ENCODE data around the gene SAP130.
A peak's percentile ranks its signal among the peaks of the same experiment; 100 is the strongest.

The SAP130 gene

DNA sequence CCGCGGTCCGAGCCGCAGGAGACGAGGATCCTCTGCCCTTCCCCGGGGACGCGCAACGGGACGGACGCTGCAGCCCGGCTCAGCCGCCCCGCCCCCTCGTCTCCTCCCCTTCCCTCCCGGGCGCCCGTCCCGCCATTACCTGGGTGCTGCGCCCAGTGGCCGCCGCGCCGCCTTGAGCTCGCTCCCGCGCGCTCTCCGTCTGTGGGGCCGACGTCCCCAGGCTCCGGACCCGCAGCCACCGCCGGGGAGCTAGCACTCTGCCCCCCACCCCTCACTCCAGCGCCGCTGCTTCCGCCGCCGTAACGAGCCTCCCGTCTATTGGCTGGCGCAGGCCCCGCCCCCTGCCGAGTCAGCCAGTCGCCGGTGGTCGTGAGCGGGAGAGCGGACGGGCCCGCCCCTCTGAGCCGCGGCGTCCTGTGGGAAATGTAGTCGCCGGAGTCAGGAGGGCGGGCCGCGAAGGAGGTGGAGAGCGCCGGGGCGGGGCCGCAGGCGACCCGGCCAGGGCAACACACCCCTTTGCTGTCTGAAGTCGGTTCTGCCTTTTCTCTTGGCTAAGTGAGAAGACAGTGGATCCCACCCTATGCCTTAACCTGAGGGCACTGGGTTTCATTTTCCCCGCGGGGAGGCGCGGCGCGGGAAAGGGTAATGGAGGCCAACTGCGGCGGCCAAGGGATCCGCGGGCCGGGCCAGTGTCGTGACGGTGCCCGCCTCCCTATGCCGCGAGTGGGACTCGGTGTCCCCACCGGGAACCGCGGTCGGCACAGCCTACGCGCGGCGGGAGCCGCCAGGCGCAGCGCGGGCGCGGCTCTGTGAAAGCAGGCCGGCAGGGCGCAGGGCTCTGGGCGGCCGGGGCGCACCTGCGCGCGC lies at the start of gene SAP130:
SAP130 (minus strand) TSS at position 259 of the 867 bp plus-strand sequence. CDS start 1,767 bp downstream, outside the sequence.
- DNase-seq, result peak; percentile 81

GRCh38 chr2:128076461-128077106 lies 48.7 kb upstream of the SAP130 start:
- no peak for DNase-seq

GRCh38 chr2:128073278-128073677 lies 45.4 kb upstream of the SAP130 start:
- no peak for DNase-seq

GRCh38 chr2:128069769-128070168 lies 41.9 kb upstream of the SAP130 start:
- DNase-seq, result no peak

DNA sequence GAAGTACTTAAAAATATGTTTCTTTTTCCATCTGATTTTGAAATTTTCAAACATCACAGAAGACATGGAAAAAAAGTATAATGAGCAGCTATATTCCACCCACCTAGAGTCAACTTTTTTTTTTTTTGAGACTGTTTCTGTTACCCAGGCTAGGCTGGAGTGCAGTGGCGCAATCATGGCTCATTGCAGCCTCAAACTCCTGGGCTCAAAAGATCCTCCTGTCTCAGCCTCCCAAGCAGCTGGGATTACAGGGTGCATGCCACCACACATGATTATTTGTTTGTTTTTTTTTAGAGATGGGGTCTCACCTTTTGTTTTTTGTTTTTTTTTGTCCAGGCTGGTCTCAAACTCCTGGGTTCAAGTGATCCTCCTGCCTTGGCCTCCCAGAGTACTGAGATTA lies 36.5 kb upstream of the SAP130 start:
- DNase-seq, result no peak

- DNase-seq, result no peak
Measured at GRCh38 chr2:128062571-128062970, 34.7 kb upstream of the SAP130 start.

DNA sequence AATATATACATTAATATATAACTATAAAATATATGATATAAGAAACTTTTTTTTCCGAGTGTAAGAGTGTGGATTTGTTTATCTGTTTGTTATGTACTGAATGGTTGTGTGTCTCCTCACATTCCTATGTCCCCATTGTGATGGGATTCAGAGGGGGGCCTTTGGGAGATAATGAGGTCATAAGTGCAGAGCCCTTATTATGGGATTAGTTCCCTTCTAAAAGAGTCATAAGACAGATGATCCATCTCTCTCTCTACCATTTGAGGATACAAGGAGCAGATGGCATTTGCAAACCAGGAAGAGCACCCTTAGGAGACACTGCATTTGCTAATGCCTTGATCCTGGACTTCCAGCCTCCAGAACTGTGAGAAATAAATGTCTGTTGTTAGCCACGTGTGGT lies 30.3 kb upstream of the SAP130 start:
- DNase-seq, result no peak

DNA sequence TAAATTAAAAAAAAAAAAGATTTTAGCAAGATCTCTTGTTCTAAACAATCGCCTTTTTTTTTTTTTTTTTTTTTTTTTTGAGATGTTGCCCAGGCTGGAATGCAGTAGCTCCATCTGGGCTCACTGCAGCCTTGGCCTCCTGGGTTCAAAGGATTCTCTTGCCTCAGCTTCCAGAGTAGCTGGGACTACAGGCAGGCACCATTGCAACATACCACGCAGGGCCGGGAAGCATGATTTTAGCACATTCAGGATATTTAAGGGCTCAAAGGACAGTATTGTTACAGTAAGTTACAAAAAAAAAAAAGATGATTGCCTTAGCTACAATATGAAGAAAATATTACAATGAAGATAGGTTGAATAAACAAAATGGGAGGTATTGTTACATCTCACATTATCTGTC lies 29.5 kb upstream of the SAP130 start:
- DNase-seq, result no peak

GRCh38 chr2:128054104-128054885 lies 26.4 kb upstream of the SAP130 start:
- DNase-seq, result no peak

- no peak for DNase-seq
Measured at GRCh38 chr2:128053331-128053730, 25.5 kb upstream of the SAP130 start.

DNA sequence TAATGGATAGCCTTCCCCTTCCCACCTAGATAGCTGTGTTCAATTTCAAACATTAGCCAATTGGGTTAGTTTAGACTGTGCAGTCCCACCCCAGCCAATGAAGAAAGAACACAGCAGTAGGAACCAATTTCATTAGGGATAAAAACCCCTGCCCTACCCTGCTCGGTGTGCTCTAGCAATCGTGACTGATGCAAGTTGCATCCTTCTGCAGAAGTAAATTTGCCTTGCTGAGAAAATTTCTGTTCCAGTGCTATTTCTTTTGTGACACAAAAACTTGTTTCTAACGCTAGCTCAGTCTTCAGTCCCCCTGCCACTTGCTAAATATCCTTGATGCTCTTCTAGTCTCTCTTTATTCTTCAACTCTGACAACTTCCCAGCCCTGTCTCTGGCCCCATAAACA lies 15.2 kb upstream of the SAP130 start:
- no peak for DNase-seq

DNA sequence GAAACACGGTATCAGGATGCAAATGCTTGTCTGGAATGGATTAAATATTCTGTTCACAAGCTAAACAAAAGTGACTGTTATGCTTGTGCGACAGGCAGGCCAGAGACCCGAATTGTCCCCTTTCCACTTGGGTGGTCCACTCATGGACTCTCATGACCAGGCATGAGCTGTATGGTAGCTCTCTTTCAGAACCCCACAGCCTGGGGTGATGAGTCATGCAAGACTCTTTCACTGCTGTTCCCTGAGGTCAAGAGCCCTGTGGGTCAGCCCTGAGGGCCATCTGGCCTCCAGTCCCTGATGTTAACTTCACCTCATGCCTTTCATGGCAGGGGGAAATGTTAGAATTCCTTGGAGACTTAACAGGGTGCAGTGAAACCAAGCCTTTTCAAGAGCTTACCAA lies 13.7 kb upstream of the SAP130 start:
- DNase-seq, result no peak

DNA sequence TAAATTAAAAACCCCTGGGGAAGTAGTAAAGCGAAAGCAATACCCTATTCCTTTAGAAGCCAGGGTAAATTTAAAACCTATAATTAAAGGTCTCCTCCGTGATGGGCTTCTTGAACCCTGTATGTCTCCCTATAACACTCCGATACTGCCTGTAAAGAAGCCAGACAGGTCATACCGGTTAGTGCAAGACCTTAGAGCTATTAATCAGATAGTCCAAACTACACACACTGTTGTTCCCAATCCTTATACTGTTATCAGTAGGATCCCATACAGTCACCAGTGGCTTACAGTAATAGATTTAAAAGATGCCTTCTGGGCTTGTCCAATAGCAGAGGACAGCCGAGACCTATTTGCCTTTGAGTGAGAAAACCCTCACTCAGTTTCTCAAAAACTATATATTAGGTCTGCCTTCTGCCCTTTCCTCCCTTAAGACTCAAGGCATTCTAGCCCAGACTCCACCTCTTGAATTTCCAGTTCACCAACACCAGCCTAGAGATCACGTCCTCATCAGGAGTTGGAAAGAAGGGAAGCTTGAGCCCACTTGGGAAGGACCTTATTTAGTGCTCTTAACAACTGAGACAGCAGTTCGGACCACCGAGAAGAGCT lies 12.4 kb upstream of the SAP130 start:
- DNase-seq, result no peak

GRCh38 chr2:128039535-128039934 lies 11.7 kb upstream of the SAP130 start:
- DNase-seq, result no peak

DNA sequence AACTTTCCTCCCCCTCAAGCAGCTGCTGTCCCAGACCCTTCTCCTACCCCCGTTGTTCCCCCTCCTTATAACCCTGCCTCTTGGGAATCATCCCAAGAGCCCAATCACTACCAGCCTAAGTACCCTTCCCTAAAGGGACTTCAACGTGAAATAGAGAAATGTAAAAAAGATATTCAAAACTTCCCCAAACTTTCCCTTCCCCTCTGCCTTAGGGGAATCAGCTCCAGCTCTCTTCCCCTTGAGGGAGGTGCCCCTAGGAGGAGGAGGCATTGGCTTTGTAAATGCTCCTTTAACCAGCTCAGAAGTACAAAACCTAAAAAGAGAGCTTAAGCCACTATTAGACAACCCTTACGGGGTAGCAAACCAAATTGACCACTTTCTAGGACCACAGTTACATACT lies 10.6 kb upstream of the SAP130 start:
- DNase-seq, result no peak

DNA sequence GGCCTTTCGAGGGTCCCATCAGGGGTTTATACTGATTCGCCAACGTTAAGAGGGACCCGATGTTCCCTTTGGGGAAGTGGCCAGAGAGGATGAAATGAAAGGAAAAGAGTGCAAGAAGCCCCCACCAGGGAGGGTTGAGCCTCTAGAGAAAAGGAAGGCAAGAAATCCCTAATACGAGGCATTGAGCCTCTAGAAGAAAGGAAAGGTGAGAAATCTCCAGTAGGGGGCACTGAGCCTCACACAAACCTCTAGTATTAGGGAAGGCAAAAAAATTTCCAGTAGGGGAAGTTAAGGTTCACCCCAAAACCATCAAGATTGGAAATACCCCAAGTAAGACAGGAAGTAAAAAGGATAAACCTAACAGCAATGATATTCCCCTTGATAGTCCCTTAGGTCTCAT lies 9.8 kb upstream of the SAP130 start:
- DNase-seq, result no peak

- no peak for DNase-seq
Measured at GRCh38 chr2:128036748-128037607, 9.1 kb upstream of the SAP130 start.

DNA sequence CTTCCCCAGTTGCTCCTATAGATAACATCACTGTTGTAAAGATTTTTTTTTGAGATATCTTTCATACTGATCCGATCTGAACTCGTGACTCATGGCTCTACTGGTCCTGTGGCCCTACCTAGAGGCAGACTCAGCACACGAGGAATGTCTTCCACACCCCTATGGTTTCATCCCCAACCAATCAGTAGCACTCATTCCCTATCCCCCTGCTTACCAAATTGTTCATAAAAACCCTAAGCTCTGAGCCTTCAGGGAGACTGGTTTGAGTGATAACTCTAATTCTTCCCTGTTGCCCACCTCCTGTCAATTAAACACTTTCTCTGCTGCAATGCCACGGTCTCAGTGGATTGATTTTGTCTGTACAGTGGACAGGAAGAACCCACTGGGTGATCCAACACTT lies 4.2 kb upstream of the SAP130 start:
- no peak for DNase-seq

GRCh38 chr2:128028668-128029054 lies 802 bp upstream of the SAP130 start:
- DNase-seq, result no peak

GRCh38 chr2:128027278-128027800 lies 520 bp downstream of the SAP130 start:
- DNase-seq, result peak; percentile 88

- DNase-seq, result no peak
Measured at GRCh38 chr2:128026448-128027277, 1.2 kb downstream of the SAP130 start.
